H9 (cell line): ENCODE data around the gene TERB1. TPM values are rescaled to one million over a fixed set of nuclear protein-coding genes. Genes with fewer than 3 reads are reported as not detected.
A peak's percentile ranks its signal among the peaks of the same experiment; 100 is the strongest.

ENCODE experiments used
- DNase-seq: peaks from one replicate; pipeline ENCODE4 v3.0.0-alpha.2; 2017
- H2AFZ ChIP-seq: one replicate; pipeline ENCODE4 v1.6.1; 2013; ENCODE audit warnings: mild to moderate bottlenecking, low read length, control low read depth, moderate library complexity
- H2AK5ac ChIP-seq: 2 replicates; pipeline ENCODE4 v1.6.1; 2013; ENCODE audit warnings: low read length, control low read depth, mixed read lengths; ENCODE audit not compliant: insufficient read length
- H2BK120ac ChIP-seq: one replicate; pipeline ENCODE4 v1.6.1; 2013; ENCODE audit warnings: low read depth, mild to moderate bottlenecking, low read length, control low read depth, inconsistent platforms; ENCODE audit not compliant: poor library complexity, severe bottlenecking
- H2BK12ac ChIP-seq: 2 replicates; pipeline ENCODE4 v1.6.1; 2013; ENCODE audit warnings: low read length, control low read depth, mixed read lengths, low read depth; ENCODE audit not compliant: insufficient read length
- H2BK15ac ChIP-seq: 2 replicates; pipeline ENCODE4 v1.6.1; 2013; ENCODE audit warnings: low read depth, low read length, control low read depth
- H2BK20ac ChIP-seq: one replicate; pipeline ENCODE4 v1.6.1; 2013; ENCODE audit warnings: low read depth, mild to moderate bottlenecking, low read length, control low read depth, inconsistent platforms; ENCODE audit not compliant: poor library complexity, severe bottlenecking
- H2BK5ac ChIP-seq: 2 replicates; pipeline ENCODE4 v1.6.1; 2013; ENCODE audit warnings: low read length, control low read depth, mixed read lengths; ENCODE audit not compliant: insufficient read length
- H3K14ac ChIP-seq: 2 replicates; pipeline ENCODE4 v1.6.1; 2013; ENCODE audit warnings: low read length, control low read depth; ENCODE audit not compliant: insufficient read depth
- H3K18ac ChIP-seq: 2 replicates; pipeline ENCODE4 v1.6.1; 2013; ENCODE audit warnings: low read depth, mild to moderate bottlenecking, mixed read lengths, low read length, control low read depth; ENCODE audit not compliant: insufficient read length
- H3K23ac ChIP-seq: 2 replicates; pipeline ENCODE4 v1.6.1; 2013; ENCODE audit warnings: low read length, control low read depth, mixed read lengths, low read depth; ENCODE audit not compliant: insufficient read length
- H3K23me2 ChIP-seq: 2 replicates; pipeline ENCODE4 v1.6.1; 2013; ENCODE audit warnings: low read depth, mild to moderate bottlenecking, mixed read lengths, low read length, control low read depth; ENCODE audit not compliant: insufficient read length, poor library complexity, severe bottlenecking
- H3K27ac ChIP-seq: 2 replicates; pipeline ENCODE4 v1.5.1; 2013; ENCODE audit warnings: low read length, control low read depth, mixed read lengths, low read depth; ENCODE audit not compliant: insufficient read length
- H3K27me3 ChIP-seq: 2 replicates; pipeline ENCODE4 v1.6.1; 2013; ENCODE audit warnings: low read length, control low read depth, inconsistent platforms; ENCODE audit not compliant: insufficient read depth
- H3K4ac ChIP-seq: 2 replicates; pipeline ENCODE4 v1.6.1; 2013; ENCODE audit warnings: low read depth, mild to moderate bottlenecking, control low read depth, inconsistent platforms, low read length, moderate library complexity
- H3K4me1 ChIP-seq: 2 replicates; pipeline ENCODE4 v1.6.1; 2013; ENCODE audit warnings: low read length, control low read depth, inconsistent platforms; ENCODE audit not compliant: insufficient read depth
- H3K4me2 ChIP-seq: 2 replicates; pipeline ENCODE4 v1.6.1; 2013; ENCODE audit warnings: low read length, control low read depth, mixed read lengths; ENCODE audit not compliant: insufficient read length, insufficient read depth
- H3K56ac ChIP-seq: 2 replicates; pipeline ENCODE4 v1.6.1; 2013; ENCODE audit warnings: low read depth, mild to moderate bottlenecking, mixed read lengths, low read length, control low read depth; ENCODE audit not compliant: insufficient read length
- H3K79me1 ChIP-seq: 2 replicates; pipeline ENCODE4 v1.6.1; 2013; ENCODE audit warnings: low read depth, mild to moderate bottlenecking, moderate library complexity, low read length, control low read depth, inconsistent platforms; ENCODE audit not compliant: insufficient read depth, poor library complexity, severe bottlenecking
- H3K79me2 ChIP-seq: 2 replicates; pipeline ENCODE4 v1.6.1; 2013; ENCODE audit warnings: low read length, control low read depth, inconsistent platforms; ENCODE audit not compliant: insufficient read depth
- H3K9ac ChIP-seq: 2 replicates; pipeline ENCODE4 v1.6.1; 2013; ENCODE audit warnings: low read length, control low read depth, mixed read lengths; ENCODE audit not compliant: insufficient read length; ENCODE audit errors: extremely low read depth
- H3K9me3 ChIP-seq: one replicate; pipeline ENCODE4 v1.6.1; 2013; ENCODE audit warnings: low read depth, low read length, inconsistent platforms; ENCODE audit not compliant: control insufficient read depth
- H3T11ph ChIP-seq: one replicate; pipeline ENCODE4 v1.6.1; 2013; ENCODE audit warnings: mild to moderate bottlenecking, low read length, control low read depth, inconsistent platforms
- H4K20me1 ChIP-seq: one replicate; pipeline ENCODE4 v1.6.1; 2013; ENCODE audit not compliant: control insufficient read depth, insufficient read length, insufficient read depth
- H4K5ac ChIP-seq: 2 replicates; pipeline ENCODE4 v1.6.1; 2013; ENCODE audit warnings: low read depth, mild to moderate bottlenecking, mixed read lengths, low read length, control low read depth; ENCODE audit not compliant: insufficient read length
- H4K8ac ChIP-seq: replicated peaks from 2 replicates; pipeline ENCODE4 v1.6.1; 2013; ENCODE audit warnings: low read length, control low read depth, mixed read lengths, low read depth; ENCODE audit not compliant: insufficient read length
- H4K91ac ChIP-seq: 2 replicates; pipeline ENCODE4 v1.6.1; 2013; ENCODE audit warnings: low read depth, mild to moderate bottlenecking, moderate library complexity, mixed read lengths, low read length, control low read depth; ENCODE audit not compliant: insufficient read length
- H3K27ac Mint-ChIP-seq, 3 experiments: 2 replicates in 2 of 3; 3 replicates in 1 of 3; pipeline ENCODE4 v1.8.0; 2020 to 2021; ENCODE audit warnings: mixed read lengths in 3 of 3, mild to moderate bottlenecking in 1 of 3, moderate library complexity in 1 of 3
- H3K27me3 Mint-ChIP-seq: 2 replicates; pipeline ENCODE4 v1.8.0; 2021; ENCODE audit warnings: low read depth, mild to moderate bottlenecking, moderate library complexity, mixed read lengths
- H3K36me3 Mint-ChIP-seq, 3 experiments: 2 replicates in 2 of 3; 3 replicates in 1 of 3; pipeline ENCODE4 v1.8.0; 2020 to 2021; ENCODE audit warnings: low read depth in 3 of 3, mixed read lengths in 3 of 3; ENCODE audit not compliant: insufficient read depth in 1 of 3
- H3K4me1 Mint-ChIP-seq, 2 experiments: 2 replicates each; pipeline ENCODE4 v1.8.0; 2020; ENCODE audit warnings: mixed read lengths in 2 of 2
- H3K4me3 Mint-ChIP-seq, 2 experiments: 2 replicates in 1 of 2; 3 replicates in 1 of 2; pipeline ENCODE4 v1.8.0; 2020 to 2021; ENCODE audit warnings: mild to moderate bottlenecking in 2 of 2, mixed read lengths in 2 of 2, moderate library complexity in 1 of 2
- H3K9me3 Mint-ChIP-seq, 2 experiments: 2 replicates in 1 of 2; 3 replicates in 1 of 2; pipeline ENCODE4 v1.8.0; 2020; ENCODE audit warnings: mild to moderate bottlenecking in 2 of 2, mixed read lengths in 2 of 2, moderate library complexity in 1 of 2
- CTCF ChIP-seq: fragments of 200-600 bp; sonication (generic); conservative IDR thresholded peaks from 3 replicates; pipeline ENCODE4 v1.8.0; 2021; ENCODE audit warnings: antibody characterized with exemption, mild to moderate bottlenecking
- WGBS: extraction: QIAGEN DNeasy Blood & Tissue Kit; methylation state at CpG from one replicate; pipeline ENCODE4 v1.1.7; 2013; ENCODE audit warnings: missing lambda C conversion rate, low lambda C conversion rate, mixed read lengths; ENCODE audit not compliant: insufficient read length; ENCODE audit errors: extremely low coverage; 5-methylcytosine and 5-hydroxymethylcytosine counted together
- total RNA-seq: library from RNA; stranded (reverse); gene quantifications from 2 replicates; pipeline ENCODE4 v1.2.1, GENCODE V29; 2021

Gene TERB1
- total RNA-seq, 1 experiment from 2014 or later = not detected

GRCh38 chr16:66844342-66845079 lies 43.1 kb upstream of the TERB1 start, which contains the start of gene CA7:
Gene CA7 (plus strand): TSS chr16:66844414. CDS start chr16:66844488, 74 bp downstream.
- Histone ChIP-seq H4K91ac (no peak within 1 kb of the TSS), H3K27ac (no peak within 1 kb of the TSS), H3K79me1 (no peaks in the 10 kb centered on the region), H3K9ac (no peak within 1 kb of the TSS), H3K23me2 (peaks cover 13% of the 10 kb centered on the region), H3T11ph (no peak within 1 kb of the TSS), H3K4ac (no peak within 1 kb of the TSS), H2BK120ac (no peak within 1 kb of the TSS), H3K56ac (no peak within 1 kb of the TSS), H3K14ac (peak within 1 kb of the TSS; percentile 4), H3K4me1 (no peaks in the 10 kb centered on the region; the same call in 1 of the 2 replicates), H3K4me2 (peak within 1 kb of the TSS; percentile 67), H3K27me3 (peaks cover 17% of the 10 kb centered on the region), H3K9me3 (no peaks in the 10 kb centered on the region), H3K18ac (no peak within 1 kb of the TSS), H2AFZ (peak within 1 kb of the TSS; percentile 50), H3K79me2 (no peaks in the 10 kb centered on the region), H3K23ac (no peak within 1 kb of the TSS), H4K20me1 (no peaks in the 10 kb centered on the region), H4K8ac (no peak within 1 kb of the TSS), H4K5ac (no peak within 1 kb of the TSS), H2AK5ac (no peak within 1 kb of the TSS), H2BK5ac (no peak within 1 kb of the TSS), H2BK20ac (no peak within 1 kb of the TSS), H2BK12ac (no peak within 1 kb of the TSS), H2BK15ac (peak within 1 kb of the TSS; percentile 29; the same call in 1 of the 2 replicates)
- no CpG with 5 or more reads among the region's 79 CpGs for WGBS
- Mint-ChIP-seq H3K27ac (no peak within 1 kb of the TSS), H3K4me1 (peaks cover 2 to 16% of the 10 kb centered on the region in 2 experiments; a peak in 3 of 4 replicates), H3K4me3 (peak within 1 kb of the TSS; percentile 68 to 81), H3K36me3 (no peaks in the 10 kb centered on the region; a peak in 1 of 7 replicates), H3K27me3 (peaks cover 87% of the 10 kb centered on the region), H3K9me3 (no peaks in the 10 kb centered on the region)
- TF ChIP-seq CTCF = no peak
- DNase-seq = no peak
